ENCODE results near the gene GHRHR.

DNA sequence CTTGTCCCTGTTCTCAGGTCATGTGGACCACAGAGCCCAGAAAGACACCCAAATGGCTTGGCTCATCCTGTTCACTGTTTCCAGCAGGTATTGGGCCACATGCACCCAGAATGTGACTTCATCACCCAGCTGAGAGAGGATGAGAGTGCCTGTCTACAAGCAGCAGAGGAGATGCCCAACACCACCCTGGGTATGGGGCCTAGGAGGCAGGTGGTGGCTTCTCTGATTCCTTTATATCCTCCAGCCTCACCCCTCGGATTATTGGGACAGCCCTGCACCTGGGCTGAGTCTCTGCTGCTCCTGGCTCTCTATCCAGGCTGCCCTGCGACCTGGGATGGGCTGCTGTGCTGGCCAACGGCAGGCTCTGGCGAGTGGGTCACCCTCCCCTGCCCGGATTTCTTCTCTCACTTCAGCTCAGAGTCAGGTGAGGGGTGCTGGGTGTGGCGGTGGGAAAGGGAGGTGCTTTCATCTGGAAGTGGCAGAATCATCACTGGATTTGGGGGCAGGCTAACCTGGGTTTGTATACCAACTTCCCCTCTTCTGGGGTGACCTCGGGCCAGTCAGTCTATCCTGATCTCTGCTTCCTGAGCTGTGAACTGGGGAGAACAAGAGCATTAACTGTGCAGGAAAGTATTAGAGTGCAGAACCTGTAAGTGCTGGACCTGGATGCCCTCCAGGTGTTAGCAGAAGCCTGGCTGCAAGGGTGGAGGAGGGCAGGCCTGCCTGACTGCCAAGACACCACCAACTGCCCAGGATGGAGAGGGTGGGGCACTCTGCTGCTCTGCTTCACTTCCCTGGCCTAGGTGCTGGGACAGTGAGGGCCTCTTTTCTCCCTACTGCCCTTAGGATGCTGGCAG is 5.2 kb downstream of the GHRHR start:
- TF ChIP-seq, protein P1, sequence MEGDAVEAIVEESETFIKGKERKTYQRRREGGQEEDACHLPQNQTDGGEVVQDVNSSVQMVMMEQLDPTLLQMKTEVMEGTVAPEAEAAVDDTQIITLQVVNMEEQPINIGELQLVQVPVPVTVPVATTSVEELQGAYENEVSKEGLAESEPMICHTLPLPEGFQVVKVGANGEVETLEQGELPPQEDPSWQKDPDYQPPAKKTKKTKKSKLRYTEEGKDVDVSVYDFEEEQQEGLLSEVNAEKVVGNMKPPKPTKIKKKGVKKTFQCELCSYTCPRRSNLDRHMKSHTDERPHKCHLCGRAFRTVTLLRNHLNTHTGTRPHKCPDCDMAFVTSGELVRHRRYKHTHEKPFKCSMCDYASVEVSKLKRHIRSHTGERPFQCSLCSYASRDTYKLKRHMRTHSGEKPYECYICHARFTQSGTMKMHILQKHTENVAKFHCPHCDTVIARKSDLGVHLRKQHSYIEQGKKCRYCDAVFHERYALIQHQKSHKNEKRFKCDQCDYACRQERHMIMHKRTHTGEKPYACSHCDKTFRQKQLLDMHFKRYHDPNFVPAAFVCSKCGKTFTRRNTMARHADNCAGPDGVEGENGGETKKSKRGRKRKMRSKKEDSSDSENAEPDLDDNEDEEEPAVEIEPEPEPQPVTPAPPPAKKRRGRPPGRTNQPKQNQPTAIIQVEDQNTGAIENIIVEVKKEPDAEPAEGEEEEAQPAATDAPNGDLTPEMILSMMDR (IDR thresholded peaks at IDR 0.05; ENCODE audit: insufficient read depth, low read length) = no peak
- TF ChIP-seq POLR2AphosphoS5 (IDR thresholded peaks at IDR 0.05; ENCODE audit: low read depth) = no peak
- TF ChIP-seq, protein P2, sequence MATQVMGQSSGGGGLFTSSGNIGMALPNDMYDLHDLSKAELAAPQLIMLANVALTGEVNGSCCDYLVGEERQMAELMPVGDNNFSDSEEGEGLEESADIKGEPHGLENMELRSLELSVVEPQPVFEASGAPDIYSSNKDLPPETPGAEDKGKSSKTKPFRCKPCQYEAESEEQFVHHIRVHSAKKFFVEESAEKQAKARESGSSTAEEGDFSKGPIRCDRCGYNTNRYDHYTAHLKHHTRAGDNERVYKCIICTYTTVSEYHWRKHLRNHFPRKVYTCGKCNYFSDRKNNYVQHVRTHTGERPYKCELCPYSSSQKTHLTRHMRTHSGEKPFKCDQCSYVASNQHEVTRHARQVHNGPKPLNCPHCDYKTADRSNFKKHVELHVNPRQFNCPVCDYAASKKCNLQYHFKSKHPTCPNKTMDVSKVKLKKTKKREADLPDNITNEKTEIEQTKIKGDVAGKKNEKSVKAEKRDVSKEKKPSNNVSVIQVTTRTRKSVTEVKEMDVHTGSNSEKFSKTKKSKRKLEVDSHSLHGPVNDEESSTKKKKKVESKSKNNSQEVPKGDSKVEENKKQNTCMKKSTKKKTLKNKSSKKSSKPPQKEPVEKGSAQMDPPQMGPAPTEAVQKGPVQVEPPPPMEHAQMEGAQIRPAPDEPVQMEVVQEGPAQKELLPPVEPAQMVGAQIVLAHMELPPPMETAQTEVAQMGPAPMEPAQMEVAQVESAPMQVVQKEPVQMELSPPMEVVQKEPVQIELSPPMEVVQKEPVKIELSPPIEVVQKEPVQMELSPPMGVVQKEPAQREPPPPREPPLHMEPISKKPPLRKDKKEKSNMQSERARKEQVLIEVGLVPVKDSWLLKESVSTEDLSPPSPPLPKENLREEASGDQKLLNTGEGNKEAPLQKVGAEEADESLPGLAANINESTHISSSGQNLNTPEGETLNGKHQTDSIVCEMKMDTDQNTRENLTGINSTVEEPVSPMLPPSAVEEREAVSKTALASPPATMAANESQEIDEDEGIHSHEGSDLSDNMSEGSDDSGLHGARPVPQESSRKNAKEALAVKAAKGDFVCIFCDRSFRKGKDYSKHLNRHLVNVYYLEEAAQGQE (IDR thresholded peaks at IDR 0.05; ENCODE audit: insufficient replicate concordance, low read depth) = no peak
- no peak for TF ChIP-seq SPI1 (IDR thresholded peaks at IDR 0.05; ENCODE audit: borderline replicate concordance, low read depth)
